ENCODE data around the gene CHST5.
"Not testable (repeated sequence)": the region's sequence is repeated elsewhere in the genome, so short reads cannot be mapped to it uniquely, and the experiment has no call there.

CHST5 gene

DNA sequence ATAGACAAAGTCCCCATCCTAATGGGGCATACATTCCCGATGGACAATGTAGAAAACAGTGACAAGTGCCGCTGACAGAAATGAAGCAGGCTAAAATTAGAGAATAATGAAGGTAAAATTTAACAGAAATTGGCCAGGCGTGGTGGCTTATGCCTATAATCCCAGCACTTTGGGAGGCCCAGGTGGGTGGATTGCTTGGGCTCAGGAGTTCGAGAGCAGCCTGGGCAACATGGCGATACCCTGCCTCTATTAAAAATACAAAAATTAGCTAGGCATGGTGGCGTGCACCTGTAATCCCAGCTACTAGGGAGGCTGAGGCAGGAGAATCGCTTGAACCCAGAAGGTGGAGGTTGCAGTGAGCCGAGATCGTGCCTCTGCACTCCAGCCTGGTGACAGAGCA, 12.5 kb upstream of the CHST5 start:
- not testable (repeated sequence) for DNase-seq

DNA sequence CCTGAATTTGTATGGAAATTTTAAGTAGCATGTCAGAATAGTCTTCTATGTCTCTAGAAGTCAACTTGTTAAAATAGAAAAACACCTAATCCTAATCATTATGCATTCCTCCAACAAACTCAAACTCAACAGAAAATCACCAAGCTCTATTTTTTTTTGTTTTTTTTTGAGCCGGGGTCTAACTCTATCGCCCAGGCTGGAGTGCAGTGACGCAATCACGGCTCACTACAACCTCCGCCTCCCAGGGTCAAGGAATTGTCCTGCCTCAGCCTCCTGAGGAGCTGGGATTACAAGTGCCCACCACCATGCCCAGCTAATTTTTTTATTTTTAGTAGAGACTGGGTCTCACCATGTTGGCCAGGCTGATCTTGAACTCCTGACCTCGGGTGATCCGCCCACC, 10.4 kb upstream of the CHST5 start:
- no peak for DNase-seq

DNA sequence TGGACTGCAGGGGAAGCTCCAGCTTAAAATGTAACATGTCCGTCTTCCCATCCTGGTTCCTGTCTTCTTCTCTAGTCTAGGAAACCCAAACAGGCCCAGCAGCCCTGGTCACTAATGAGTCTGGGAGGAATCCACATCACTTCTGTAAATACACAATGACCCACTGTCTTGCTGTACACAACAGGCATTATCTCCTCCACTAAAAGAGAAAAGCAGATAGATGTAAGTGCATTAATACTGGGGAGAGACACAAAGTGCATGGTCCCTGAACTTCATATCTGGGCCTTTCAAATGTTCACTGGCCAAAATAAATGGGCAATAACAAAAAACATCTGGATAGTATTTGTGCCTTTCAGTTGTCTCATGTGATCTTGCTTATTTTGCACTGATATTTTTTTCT, 10.0 kb upstream of the CHST5 start:
- not testable (repeated sequence) for DNase-seq

DNA sequence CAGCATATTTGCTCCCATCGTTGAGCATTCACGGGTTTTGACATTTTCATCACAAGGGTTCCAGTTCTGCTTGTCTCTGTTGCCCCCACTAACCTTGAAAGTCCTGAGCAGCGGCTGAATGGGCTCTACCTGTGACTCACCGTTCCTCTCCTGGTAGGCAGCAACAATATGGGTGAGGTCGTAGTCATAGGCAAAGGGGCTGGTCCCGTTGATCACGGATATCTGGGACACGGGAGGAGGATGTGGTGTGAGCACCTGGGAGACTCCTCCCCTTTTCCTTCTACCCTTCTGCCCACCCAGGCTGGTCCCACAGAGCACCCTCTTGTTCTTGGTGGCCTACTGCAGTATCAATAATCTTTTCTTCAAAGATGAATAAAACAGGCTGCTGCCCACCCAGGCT, 6.6 kb upstream of the CHST5 start:
- DNase-seq = not testable (repeated sequence)

DNA sequence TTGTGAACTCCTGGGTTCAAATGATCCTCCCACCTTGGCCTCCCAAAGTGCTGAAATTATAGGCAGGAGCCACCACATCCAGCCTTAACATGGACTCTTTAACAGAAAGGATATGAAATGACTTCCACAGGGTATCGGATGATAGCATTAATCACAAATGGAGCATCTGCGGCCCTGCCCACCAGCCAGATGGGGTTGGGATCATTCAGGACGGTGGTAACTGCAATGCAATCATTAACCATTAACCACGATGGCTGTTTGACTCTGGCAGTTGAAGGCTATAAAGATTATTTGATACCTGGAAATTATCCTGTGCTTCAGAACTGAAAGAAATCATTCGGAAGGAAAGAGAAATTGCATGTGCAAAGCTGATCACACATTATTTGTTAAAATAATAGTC, 5.3 kb upstream of the CHST5 start:
- no peak for DNase-seq

DNA sequence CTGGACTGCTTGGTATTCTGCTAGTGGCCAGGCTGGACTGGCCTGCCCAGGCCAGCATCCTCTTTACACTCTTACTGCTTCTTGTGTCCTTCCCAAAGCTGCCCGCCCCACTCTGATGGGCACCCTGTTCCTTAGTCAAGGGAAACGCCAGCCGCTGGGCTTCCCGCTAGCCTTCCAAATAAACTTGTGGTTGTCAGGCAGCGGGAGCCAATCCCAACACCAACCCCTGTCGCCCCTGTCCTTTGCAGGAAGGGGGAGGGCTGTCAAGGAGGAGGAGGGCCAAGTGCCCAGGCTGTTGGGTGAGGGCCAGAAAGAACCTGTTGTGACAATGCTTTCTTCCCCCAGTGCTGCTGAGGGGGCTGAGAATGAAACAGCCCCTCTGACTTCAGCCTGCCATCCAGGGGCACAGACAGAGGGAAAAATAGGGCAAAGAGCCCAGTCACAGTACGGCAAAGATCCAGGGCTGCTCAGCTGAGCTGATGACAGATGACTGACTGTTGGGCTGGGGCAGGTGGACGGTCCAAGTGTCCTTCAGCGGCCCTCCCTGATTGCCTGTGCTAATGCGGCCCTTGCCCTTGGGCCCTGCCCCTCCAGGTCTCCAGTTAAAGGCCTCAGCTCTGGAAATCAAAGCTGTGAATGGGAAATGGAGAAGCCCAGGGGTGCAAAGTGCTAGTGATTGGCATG, 3.1 kb upstream of the CHST5 start:
- not testable (repeated sequence) for DNase-seq

DNA sequence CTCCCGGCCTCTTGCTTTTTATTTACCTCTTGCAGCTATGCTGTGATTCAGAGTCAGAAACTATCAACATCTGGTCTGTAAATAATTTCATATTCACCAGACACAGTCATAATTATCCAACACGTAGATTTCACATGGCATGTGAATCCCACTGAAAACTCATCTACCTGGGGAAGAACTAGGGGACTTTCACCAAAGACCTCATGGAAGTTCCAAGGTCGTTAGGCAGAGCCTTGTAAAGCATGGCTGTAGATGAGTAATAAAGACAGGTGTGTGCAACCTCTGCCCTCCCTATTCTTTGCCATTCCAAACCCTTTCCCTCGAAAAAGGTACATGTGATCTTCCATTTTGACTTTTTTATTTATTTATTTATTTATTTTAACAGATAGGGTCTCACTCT, 1.9 kb upstream of the CHST5 start:
- DNase-seq = no peak

DNA sequence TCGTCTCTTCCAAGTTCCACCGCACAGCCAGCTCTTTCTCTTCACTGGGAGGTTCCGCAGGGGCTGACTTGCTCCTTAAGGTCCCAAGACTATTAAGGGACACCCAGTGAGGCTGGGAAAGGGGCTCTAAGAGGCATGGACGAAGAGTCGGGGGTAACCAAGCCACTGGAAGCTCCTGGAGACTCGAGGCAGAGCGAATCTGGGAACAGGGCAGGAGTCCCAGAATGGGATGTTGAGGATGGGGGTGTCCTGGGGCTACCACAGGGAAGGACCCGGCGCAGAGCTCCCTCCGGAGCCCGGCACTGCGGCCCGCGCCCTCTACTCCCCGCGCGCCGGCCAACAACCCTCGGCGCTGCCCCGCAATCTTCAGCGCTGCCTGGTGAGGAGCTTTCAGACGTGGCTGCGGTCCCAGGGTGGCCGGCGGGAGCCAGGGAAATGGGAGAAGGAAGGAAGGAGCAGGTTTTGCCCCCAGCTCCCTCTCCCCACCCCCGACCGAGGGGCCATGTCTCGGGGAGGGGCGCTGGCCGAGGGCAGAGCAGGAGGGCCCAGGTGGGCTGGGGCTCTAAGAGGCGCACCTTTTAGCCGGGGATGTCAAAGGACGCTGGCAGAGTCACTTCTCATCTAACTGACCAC, 581 bp downstream of the CHST5 start:
- DNase-seq = no peak

DNA sequence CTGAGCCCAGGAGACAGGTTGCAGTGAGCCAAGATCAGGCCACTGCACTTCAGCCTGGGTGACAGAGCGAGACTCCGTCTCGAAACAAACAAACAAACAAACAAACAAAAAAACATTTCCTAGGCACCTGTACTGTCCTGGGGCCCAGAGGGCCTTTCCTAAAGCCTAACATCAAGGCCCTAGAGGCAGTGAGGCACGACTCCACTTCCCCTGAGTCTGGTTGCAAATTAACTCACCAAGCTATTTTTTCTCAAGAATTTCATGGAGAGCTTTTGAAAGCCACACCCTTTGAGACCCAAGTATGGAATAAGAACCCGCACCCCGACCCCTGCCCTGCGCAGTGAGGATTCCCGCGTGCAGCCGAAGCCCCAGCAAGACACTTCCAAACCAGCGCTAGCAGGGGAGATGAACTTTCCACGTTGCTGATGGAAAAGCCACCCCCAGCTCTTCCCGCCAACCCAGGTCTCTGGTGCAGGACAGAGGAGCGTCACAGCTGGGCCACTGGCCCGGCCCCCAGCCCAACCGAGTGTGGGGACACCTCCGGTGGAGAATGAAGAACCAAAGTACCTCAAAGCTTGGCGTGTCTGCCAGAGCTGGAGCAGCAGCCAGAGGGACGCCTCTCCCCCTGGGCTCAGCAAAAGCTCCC, 1.2 kb downstream of the CHST5 start:
- no peak for DNase-seq

DNA sequence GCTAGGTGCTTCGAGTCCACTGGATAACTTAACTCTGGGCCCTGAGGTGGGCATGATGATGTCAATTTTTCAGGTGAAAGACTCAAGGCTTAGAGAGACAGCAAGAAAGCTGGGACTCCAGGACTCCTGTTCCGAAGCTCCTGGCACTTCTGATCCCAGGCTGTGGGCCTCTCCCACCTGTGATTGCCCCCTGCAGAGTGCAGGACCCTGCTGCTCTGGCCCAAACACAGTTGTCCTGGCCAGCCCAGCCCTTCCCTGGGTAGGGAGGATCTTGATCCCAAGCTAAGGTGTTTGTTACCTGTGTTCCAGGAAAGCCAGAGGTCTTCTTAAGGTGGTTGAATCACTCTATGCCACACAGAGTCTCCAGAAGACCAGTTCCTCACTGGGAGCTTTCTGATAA, 3.1 kb downstream of the CHST5 start:
- no peak for DNase-seq

DNA sequence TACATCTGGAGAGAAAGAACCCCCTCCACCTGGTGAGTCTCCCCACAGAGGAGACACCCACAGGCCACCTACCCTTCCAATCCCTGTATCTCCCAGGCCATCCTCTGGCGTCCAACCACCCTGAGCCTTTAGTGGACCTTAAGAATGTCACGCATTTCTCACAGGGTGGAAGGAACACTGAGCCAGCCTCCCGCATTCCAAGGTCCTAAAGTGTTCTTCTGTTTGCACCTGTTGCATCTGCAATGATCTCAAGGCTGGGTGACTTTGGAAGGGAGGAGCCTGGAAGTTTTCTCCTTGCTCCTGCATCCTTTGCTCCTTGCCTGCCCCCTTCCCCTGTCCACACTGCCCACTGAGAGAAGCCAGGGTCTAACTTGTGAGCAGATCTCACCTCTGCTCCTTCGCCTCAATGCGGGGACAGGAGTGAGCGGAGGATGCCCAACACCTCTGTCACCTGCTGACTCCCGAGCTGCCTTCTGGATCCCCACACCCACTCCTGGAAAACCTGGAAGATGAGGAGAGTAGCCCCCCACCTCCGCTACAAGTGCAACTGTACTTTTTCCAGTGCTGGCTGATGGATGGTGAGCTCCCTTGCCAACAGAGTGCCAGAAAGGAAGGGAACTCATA, 3.7 kb downstream of the CHST5 start:
- no peak for DNase-seq

DNA sequence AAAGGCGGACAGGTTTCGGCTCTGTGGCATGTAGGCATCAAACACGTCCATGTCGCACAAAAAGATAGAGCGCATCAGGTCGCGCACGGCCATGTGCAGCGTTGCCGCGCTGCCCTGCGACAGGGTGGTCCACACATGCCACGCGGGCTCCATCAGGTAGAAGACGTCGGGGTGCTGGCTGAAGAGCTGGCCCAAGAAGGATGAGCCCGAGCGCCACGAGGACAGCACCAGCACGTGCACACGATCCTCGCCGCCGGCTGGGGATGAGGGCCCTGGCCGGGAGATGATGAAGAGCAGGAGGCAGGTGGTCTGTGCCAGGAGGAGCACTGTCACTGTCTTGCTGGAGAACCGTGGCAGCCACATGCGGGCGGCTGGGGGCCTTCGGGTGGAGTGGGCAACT, 5.9 kb downstream of the CHST5 start:
- no peak for DNase-seq

DNA sequence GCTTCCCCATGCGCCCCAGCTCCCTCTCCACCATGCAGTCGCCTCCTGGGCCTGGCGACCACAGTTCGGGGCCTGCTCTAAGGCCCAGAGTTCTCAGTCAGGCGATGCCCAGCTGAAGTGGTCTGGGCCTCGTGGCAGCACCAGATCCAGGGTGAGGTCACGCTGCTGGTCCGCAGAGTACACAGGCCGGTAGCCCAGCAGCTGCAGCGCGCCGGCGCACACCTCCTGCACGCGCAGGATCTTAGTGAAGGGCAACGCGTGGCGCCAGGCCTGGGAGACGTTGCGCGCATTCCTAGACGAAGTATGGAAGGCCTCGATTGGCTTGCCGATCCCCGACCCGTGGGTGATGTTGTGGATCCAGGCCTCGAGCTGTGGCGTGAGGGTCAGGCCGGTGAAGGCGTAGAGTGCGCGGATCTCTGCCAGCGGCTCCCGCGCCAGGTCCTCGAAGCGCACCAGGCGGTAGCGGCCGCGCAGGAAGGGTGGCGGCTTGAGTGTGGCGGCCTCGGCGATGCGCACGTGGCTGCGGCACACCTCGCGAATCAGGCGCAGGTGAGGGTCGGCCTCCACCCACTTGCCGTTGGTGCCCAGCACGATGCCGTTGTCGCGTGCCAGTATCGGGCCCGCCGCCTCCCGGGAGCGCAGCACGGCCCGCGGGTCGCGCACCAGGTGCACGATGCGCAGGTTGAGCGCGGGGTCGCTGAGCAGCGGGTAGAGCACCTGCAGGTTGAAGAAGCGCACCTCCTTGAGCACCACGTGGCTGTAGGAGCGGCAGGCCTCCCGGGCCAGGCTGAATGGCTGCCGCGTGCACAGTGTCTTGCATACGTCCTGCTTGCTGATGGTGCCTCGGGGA, 6.6 kb downstream of the CHST5 start:
- no peak for DNase-seq

DNA sequence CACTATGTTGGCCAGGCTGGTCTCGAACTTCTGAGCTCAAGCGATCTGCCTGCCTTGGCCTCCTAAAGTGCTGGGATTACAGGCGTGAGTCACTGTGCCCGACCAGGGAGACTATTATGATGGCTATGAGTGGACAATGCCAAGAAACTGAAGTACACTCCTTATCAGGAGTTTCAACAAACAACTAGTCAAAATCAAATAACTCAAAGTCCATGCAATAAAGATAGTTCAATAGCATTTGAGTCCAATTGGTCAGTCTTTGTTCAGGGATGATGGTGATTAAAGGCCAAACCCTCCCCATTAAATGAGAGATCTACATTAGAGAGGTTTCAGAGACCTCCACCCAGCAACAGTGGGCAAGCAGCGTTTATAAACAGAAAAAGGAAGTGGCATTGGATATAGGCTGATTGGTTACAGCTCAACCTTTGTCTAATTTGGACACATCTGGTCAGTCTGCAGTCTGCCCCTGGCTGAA, 8.0 kb downstream of the CHST5 start:
- DNase-seq = no peak

DNA sequence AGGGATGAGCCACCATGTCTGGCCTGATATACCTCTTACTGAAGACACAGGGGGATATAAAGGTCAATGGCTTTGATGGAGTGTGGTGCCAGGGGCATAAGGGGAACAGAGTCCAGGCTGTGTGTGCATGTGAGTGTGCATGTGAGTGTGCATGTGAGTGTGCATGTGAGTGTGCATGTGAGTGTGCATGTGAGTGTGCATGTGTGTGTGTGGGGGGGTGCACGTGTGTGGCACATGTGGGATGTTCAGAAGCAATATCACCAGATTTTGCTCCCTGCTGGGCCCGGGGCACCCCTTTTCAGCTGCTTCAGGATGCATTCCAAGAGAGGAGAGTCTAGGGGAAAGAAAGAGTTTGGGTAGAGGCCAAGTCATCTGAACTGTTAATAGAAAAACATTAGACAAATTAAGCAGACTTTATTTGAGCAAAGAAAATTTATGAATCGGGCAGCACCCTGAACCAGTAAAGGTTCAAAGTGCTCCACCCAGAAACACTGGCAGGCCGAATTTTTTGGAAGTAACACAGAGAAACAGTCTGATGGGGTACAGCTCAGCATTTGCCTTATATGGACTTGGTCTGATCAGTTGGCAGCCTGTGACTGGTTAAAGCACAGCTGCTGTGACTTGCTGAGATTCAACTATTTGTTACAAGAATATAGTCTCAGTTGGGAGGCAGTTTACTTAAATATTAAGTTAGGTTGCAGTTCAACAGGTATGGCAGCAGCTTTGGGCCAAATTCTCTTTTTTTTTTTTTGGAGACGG, 9.7 kb downstream of the CHST5 start:
- DNase-seq = no peak

DNA sequence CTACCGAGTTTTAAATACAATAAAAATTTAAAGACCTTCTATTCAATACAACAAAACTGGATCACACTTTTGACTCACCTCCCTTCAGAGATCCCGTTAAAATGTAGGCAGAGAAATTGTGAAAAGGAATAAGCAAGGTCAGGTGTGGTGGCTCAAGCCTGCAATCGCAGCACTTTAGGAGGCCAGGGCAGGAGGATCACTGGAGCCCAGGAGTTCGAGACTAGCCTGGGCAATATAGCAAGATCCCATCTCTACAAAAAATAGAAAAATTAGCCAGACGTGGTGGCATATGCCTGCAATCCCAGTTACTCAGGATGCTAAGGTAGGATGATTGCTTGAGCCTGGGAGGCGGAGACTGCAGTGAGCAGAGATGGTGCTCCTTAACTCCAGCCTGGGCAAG, 16.7 kb downstream of the CHST5 start:
- DNase-seq = no peak

DNA sequence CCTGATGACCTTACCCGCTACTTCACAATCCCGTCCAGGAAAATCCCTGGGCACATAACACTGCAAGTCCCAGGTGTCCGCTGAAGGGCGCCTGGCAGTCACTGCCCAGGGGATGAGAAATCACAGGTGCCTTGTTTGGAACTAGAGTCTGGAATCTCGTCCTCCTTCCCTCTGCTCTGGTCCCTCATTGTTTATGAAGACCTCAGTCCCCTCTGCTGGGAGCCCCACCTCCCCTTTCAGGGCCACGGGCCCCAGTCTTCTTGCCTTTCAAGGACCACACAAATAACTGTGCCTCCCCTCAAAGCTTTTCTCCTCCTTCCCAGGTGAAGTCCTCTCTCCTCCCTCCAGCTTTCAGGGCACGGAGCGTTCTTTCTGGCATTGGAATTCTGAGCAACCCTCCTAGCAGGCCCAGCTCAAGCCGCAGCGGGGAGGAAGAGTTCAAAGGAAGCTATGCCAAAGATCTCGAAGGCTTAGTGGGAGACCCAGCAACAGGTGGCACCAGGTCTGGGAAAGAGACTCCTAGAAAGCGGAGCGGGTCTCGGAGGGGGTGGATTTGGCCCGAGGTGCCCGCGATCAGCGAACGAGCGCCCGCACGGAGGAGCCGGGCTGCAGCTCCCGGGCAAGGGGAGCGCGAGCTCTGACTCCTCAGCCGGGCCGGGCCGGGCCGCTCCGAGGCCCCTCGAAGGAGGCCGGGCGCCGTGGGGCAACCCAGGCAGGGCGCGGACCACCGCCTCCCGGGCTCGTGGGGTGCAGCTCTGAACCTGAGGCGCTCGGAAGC, 19.5 kb downstream of the CHST5 start:
- peak; percentile 20 for DNase-seq

DNA sequence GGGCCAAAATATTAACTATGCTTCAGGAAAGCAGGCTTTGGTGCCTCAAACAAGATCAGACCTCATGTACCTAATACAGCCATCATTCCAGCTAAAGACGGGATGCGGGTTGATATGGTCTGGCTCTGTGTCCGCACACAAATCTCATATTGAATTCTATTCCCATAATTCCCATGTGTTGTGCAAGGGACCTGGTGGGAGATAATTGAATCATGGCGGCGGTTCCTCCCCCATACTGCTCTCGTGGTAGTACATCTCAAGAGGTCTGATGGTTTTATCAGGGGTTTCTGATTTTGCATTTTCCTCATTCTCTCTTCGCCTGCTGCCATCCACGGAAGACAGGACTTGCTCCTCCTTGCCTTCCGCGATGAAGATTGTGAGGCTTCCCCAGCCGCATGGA, 21.6 kb downstream of the CHST5 start:
- no peak for DNase-seq

DNA sequence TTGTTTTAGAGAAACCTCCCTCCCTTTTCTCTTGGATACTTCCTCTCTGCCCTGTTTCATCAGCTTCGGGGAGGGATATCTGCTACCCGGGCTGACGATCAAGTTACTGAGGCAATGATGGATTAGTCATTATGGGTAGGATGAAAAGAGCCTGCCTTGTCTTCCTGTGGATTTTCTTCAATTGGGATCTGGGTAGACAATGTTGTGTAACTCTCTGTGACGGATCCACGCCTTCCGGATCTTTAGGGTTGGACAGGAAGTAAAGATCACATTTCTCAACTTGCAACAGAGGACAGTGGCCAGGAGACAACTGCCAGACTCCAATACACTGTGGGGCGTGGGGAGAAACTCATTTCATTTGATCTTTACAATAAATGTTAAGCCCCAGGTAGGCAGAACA, 29.3 kb downstream of the CHST5 start:
- DNase-seq = no peak

DNA sequence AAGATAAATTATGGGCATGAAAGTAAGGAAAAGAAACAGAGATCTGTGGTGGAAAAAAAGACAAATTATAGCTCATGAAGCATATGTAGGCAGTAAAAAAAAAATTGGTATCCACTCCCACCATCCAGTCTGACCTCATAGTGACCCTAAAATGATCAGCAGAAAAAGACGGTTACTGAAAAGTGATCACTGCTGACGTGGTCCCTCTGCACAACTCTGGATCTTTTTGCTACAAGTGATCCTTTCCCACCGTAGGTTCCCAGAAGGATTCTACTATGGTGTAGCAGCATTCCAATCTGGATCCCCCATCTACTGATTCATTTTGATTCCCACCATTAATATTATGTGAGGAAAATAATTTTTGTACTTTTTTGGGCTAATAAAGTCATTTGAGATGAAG, 29.8 kb downstream of the CHST5 start:
- DNase-seq = no peak

DNA sequence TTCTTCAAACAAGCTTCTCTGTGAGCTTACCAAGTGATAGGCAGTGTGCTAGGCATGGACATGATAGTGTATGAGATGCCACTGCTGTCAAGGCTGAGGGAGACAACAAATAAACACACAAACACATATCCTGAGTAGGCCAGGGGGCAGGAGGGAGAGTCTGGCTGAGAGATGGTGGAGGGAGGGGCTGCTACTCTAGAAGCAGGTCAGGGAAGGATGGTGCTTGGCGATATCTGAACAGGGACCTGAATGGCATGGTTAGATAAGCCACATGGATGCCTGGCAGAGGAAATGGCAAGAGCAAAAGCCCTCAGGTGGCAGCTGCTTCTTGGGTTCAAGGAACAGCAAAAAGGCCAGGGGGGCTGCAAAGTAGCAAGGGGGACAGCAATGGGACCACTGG, 32.1 kb downstream of the CHST5 start:
- no peak for DNase-seq
